Measurements from ENCODE around the gene ANO4.

The ANO4 gene

GRCh38 chr12:100991102-100991501 lies 196.5 kb downstream of the ANO4 start:
- no peaks in the 10 kb centered on the region for H3K9me3 ChIP-seq (ENCODE audit: insufficient read depth, low read length)
- H3K36me3 ChIP-seq (ENCODE audit: low read length) = no peaks in the 10 kb centered on the region
- no peak for TF ChIP-seq EZH2phosphoT487 (conservative IDR thresholded peaks at IDR 0.05; ENCODE audit: low read length)
- TF ChIP-seq, protein P1, sequence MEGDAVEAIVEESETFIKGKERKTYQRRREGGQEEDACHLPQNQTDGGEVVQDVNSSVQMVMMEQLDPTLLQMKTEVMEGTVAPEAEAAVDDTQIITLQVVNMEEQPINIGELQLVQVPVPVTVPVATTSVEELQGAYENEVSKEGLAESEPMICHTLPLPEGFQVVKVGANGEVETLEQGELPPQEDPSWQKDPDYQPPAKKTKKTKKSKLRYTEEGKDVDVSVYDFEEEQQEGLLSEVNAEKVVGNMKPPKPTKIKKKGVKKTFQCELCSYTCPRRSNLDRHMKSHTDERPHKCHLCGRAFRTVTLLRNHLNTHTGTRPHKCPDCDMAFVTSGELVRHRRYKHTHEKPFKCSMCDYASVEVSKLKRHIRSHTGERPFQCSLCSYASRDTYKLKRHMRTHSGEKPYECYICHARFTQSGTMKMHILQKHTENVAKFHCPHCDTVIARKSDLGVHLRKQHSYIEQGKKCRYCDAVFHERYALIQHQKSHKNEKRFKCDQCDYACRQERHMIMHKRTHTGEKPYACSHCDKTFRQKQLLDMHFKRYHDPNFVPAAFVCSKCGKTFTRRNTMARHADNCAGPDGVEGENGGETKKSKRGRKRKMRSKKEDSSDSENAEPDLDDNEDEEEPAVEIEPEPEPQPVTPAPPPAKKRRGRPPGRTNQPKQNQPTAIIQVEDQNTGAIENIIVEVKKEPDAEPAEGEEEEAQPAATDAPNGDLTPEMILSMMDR (IDR thresholded peaks at IDR 0.05; ENCODE audit: insufficient read depth, low read length, poor library complexity, severe bottlenecking) = no peak
- no peaks in the 10 kb centered on the region for H3K9me2 ChIP-seq (replicated peaks; ENCODE audit: insufficient read depth, low read length)
- no peaks in the 10 kb centered on the region for H3K79me2 ChIP-seq (ENCODE audit: insufficient read depth, low read length)
- no peak overlapping the region for H3K4me3 ChIP-seq (ENCODE audit: insufficient read depth, low read length, poor library complexity, severe bottlenecking)
- H2AFZ ChIP-seq (ENCODE audit: low read depth, low read length, severe bottlenecking) = no peak overlapping the region
- H4K20me1 ChIP-seq (ENCODE audit: low read depth, low read length) = no peaks in the 10 kb centered on the region
- no peaks in the 10 kb centered on the region for H3K27me3 ChIP-seq (ENCODE audit: low read length)
- no peak overlapping the region for H3K9ac ChIP-seq (ENCODE audit: low read length)
- H3F3A ChIP-seq (ENCODE audit: insufficient read depth) = no peaks in the 10 kb centered on the region
- H3K4me2 ChIP-seq (ENCODE audit: low read depth, low read length, poor library complexity, severe bottlenecking) = no peak overlapping the region
- no peak overlapping the region for H3K27ac ChIP-seq (ENCODE audit: low read depth, low read length)

- H3K9me2 ChIP-seq (replicated peaks; ENCODE audit: insufficient read depth, low read length) = no peaks in the 10 kb centered on the region
- no peaks in the 10 kb centered on the region for H4K20me1 ChIP-seq (ENCODE audit: low read depth, low read length)
- no peaks in the 10 kb centered on the region for H3K9me3 ChIP-seq (ENCODE audit: insufficient read depth, low read length)
- no peak for TF ChIP-seq EZH2phosphoT487 (conservative IDR thresholded peaks at IDR 0.05; ENCODE audit: low read length)
- TF ChIP-seq, protein P1 (IDR thresholded peaks at IDR 0.05; ENCODE audit: insufficient read depth, low read length, poor library complexity, severe bottlenecking) = no peak
- no peaks in the 10 kb centered on the region for H3K27me3 ChIP-seq (ENCODE audit: low read length)
- H3K79me2 ChIP-seq (ENCODE audit: insufficient read depth, low read length) = no peaks in the 10 kb centered on the region
- H3K27ac ChIP-seq (ENCODE audit: low read depth, low read length) = no peak overlapping the region
- no peak overlapping the region for H3K4me2 ChIP-seq (ENCODE audit: low read depth, low read length, poor library complexity, severe bottlenecking)
- H3K4me3 ChIP-seq (ENCODE audit: insufficient read depth, low read length, poor library complexity, severe bottlenecking) = no peak overlapping the region
- no peaks in the 10 kb centered on the region for H3F3A ChIP-seq (ENCODE audit: insufficient read depth)
- no peak overlapping the region for H3K9ac ChIP-seq (ENCODE audit: low read length)
- H3K36me3 ChIP-seq (ENCODE audit: low read length) = no peaks in the 10 kb centered on the region
- no peak overlapping the region for H2AFZ ChIP-seq (ENCODE audit: low read depth, low read length, severe bottlenecking)
Measured at GRCh38 chr12:100992194-100992593, 197.6 kb downstream of the ANO4 start.

- H3K9ac ChIP-seq (ENCODE audit: low read length) = no peak overlapping the region
- H3K27me3 ChIP-seq (ENCODE audit: low read length) = no peaks in the 10 kb centered on the region
- H2AFZ ChIP-seq (ENCODE audit: low read depth, low read length, severe bottlenecking) = no peak overlapping the region
- H3K36me3 ChIP-seq (ENCODE audit: low read length) = no peaks in the 10 kb centered on the region
- no peaks in the 10 kb centered on the region for H3F3A ChIP-seq (ENCODE audit: insufficient read depth)
- H3K79me2 ChIP-seq (ENCODE audit: insufficient read depth, low read length) = no peaks in the 10 kb centered on the region
- H3K4me2 ChIP-seq (ENCODE audit: low read depth, low read length, poor library complexity, severe bottlenecking) = no peak overlapping the region
- no peaks in the 10 kb centered on the region for H4K20me1 ChIP-seq (ENCODE audit: low read depth, low read length)
- H3K9me3 ChIP-seq (ENCODE audit: insufficient read depth, low read length) = no peaks in the 10 kb centered on the region
- TF ChIP-seq EZH2phosphoT487 (conservative IDR thresholded peaks at IDR 0.05; ENCODE audit: low read length) = no peak
- TF ChIP-seq, protein P1 (IDR thresholded peaks at IDR 0.05; ENCODE audit: insufficient read depth, low read length, poor library complexity, severe bottlenecking) = no peak
- no peak overlapping the region for H3K4me3 ChIP-seq (ENCODE audit: insufficient read depth, low read length, poor library complexity, severe bottlenecking)
- no peak overlapping the region for H3K27ac ChIP-seq (ENCODE audit: low read depth, low read length)
- H3K9me2 ChIP-seq (replicated peaks; ENCODE audit: insufficient read depth, low read length) = no peaks in the 10 kb centered on the region
Measured at GRCh38 chr12:100993916-100994450, 199.4 kb downstream of the ANO4 start.

Measured in SU-DHL-6 (cell line).